Breast epithelium (tissue), 3 donors: ENCODE measurements around the gene PLXNA4.

ENCODE experiments used
- POLR2A ChIP-seq: fragments of 450-650 bp; IDR thresholded peaks from one replicate; pipeline ENCODE4 v1.6.1; 2016; ENCODE audit warnings: antibody characterized with exemption, mild to moderate bottlenecking, moderate library complexity
- TF ChIP-seq, protein P1 (sequence below), 3 donors: fragments of 450-650 bp; IDR thresholded peaks; one replicate each; pipeline ENCODE4 v1.5.1; 2016 to 2017; ENCODE audit warnings: antibody characterized with exemption in 3 of 3, mild to moderate bottlenecking in 3 of 3, moderate library complexity in 3 of 3

DNA sequence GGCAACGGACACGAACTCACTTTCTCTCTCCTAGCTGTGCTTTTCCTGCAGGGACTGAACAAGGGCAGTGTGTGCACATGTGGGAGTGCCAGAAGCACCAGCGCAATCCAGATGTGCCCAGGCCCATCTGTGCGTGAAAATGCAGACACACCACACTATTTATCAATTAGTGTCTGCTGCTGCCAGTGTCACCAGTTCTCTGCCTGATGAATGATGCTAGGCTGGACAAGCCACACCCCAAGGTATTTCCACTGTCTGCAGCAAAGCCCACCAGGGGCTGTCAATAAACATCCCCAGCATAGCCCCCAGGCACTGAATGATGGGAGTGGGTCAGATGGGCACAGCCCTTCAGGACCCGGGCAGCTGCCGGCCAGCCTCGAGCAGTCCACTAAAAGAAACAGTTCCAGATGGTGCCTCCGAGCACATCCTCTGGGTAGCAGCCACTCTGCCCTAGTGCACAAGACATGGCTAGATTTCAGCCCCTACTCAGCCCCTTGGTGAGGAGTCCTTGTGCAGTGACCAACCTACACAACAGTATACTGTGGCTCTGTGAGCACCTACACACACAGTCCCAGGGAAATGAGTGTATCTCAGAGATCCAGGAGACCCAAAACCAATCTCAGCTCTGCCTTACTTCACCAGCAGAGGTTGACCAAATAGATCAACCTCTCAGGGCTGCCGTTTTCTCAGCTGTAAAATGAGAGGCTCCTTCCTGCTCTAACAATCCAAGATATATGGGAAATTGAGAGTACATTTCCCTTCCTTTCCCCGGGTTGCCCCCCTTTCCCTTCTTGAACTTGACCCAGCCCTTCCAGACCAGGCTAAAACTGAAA, 314.7 kb downstream of the PLXNA4 start:
- TF ChIP-seq, protein P1, sequence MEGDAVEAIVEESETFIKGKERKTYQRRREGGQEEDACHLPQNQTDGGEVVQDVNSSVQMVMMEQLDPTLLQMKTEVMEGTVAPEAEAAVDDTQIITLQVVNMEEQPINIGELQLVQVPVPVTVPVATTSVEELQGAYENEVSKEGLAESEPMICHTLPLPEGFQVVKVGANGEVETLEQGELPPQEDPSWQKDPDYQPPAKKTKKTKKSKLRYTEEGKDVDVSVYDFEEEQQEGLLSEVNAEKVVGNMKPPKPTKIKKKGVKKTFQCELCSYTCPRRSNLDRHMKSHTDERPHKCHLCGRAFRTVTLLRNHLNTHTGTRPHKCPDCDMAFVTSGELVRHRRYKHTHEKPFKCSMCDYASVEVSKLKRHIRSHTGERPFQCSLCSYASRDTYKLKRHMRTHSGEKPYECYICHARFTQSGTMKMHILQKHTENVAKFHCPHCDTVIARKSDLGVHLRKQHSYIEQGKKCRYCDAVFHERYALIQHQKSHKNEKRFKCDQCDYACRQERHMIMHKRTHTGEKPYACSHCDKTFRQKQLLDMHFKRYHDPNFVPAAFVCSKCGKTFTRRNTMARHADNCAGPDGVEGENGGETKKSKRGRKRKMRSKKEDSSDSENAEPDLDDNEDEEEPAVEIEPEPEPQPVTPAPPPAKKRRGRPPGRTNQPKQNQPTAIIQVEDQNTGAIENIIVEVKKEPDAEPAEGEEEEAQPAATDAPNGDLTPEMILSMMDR (IDR thresholded peaks at IDR 0.05): no peak
- TF ChIP-seq POLR2A: no peak
